Retinal pigment epithelial cell (primary cell): ENCODE data around the gene LATS1.
"Not testable (repeated sequence)": the region's sequence is repeated elsewhere in the genome, so short reads cannot be mapped to it uniquely, and the experiment has no call there.

Experiments used
- DNase-seq: peaks from one replicate; pipeline ENCODE4 v3.0.0-alpha.2; 2010; ENCODE audit warnings: low read depth
- H3K4me3 ChIP-seq: 2 replicates; pipeline ENCODE4 v1.5.1; 2011; ENCODE audit warnings: mild to moderate bottlenecking, low read length, control low read depth, moderate library complexity
- CTCF ChIP-seq: conservative IDR thresholded peaks from 2 replicates; pipeline ENCODE4 v1.5.1; 2011; ENCODE audit warnings: low read depth, low read length, control low read depth, inconsistent platforms

Gene LATS1

GRCh38 chr6:149754548-149754947 lies 36.6 kb upstream of the LATS1 start:
- H3K4me3 ChIP-seq, result no peak overlapping the region
- no peak for DNase-seq
- no peak for TF ChIP-seq CTCF

DNA sequence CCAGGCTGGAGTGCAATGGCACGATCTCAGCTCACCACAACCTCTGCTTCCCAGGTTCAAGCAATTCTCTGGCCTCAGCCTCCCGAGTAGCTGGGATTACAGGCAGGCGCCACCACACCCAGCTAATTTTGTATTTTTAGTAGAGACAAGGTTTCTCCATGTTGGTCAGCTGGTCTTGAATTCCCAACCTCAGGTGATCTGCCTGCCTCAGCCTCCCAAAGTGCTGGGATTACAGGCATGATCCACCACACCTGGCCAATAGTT lies 35.4 kb upstream of the LATS1 start:
- not testable (repeated sequence) for DNase-seq, H3K4me3 ChIP-seq

DNA sequence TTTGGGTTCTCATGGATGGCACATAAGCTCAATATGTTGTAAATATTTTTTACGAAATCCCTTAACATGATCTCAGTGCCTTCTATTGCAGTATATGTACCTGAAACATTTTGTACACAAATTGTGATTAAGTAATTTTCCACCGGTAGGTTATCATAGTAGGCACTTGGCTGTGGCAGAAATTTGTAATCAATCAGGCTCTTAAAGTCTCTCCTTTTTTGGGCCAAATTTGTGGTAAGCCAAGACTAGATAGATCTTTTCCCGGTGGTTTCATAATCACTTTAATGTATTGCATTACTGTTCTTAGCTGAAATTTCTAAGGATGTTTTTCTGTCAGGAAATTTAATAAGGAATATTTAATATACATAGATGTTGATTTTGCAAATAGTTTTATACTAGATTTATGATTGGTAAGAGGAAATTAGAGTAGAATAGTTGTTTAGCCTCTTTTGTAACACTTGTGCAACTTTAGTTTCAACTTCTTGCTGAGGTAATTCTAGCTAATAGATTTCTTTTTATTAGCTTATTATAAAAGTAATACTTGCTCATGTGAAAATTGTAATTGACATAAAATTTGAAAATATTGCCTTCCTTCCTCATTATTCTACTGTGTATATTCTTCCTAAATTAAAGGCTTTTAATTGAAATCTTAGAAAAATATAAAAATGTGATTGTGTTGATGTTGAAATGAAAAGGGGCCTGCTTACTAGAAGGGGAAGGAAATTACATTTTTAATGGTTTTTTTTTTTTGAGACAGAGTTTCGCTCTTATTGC lies 34.9 kb upstream of the LATS1 start:
- TF ChIP-seq CTCF, result no peak
- no peak overlapping the region for H3K4me3 ChIP-seq
- no peak for DNase-seq

- H3K4me3 ChIP-seq, DNase-seq: not testable (repeated sequence)
Observed at GRCh38 chr6:149751920-149752319, 34.0 kb upstream of the LATS1 start.

GRCh38 chr6:149751239-149751638 lies 33.3 kb upstream of the LATS1 start:
- no peak for DNase-seq
- no peak for TF ChIP-seq CTCF
- no peak overlapping the region for H3K4me3 ChIP-seq

- TF ChIP-seq CTCF, result no peak
- DNase-seq, result peak; percentile 10
- H3K4me3 ChIP-seq, result peak overlapping the region; percentile 93
Observed at GRCh38 chr6:149750136-149750609, 32.3 kb upstream of the LATS1 start.

GRCh38 chr6:149749594-149750135 lies 31.8 kb upstream of the LATS1 start, which contains the start of gene PCMT1:
Gene PCMT1 (plus strand): TSS chr6:149749741. CDS start chr6:149749902, 161 bp downstream.
- peak within 1 kb of the TSS; percentile 93 for H3K4me3 ChIP-seq
- DNase-seq, result peak; percentile 51
- TF ChIP-seq CTCF, result no peak

DNA sequence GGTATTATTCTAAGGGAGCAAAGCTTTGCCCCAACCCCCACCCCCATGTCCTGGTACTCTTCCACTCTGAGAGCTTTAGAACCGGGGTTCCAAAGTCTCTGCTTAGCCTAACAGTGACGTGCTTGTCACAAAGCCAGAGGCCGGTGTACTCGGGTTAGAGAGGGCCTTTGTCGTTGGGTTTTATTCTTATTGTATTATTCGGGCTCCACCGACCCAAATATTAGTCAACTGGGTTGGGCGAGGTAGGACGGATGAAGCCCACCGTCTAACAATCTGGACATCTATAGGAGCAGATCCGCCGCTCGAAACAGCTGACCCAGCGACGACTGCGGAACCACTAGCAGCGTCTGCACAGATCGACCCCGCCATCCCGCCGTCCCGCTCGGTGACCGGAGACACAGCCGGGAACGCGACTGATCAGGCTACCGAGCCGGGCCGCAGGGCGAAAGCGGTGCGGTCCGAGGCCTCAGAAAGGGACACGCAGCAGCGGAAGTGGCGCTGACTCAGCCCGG lies 31.2 kb upstream of the LATS1 start:
- not testable (repeated sequence) for DNase-seq
- H3K4me3 ChIP-seq, result peak overlapping the region; percentile 93
